H1 (cell line): ENCODE data around the gene TC2N. TPM values are rescaled to one million over a fixed set of nuclear protein-coding genes. Genes with fewer than 3 reads are reported as not detected.

Experiments
- CTCF ChIA-PET: fragments of 300-600 bp; sonication (Branson Sonifier 250); formaldehyde crosslinking; loops from one replicate; lab custom pipeline; 2021; ENCODE audit not compliant: partially characterized antibody; lab: Charles Lee
- POLR2A ChIA-PET: fragments of 300-600 bp; sonication (Branson Sonifier 250); formaldehyde crosslinking; loops from one replicate; lab custom pipeline; 2021; ENCODE audit warnings: inconsistent platforms; ENCODE audit not compliant: partially characterized antibody; lab: Charles Lee
- DNase-seq, 2 experiments: peaks; one replicate each; pipeline versions ENCODE4 v3.0.0 to v3.0.0-alpha.2; 2010 to 2022; ENCODE audit warnings: low spot score in 2 of 2, low read depth in 1 of 2, mixed read lengths in 1 of 2
- FAIRE-seq: peaks from 2 replicates; lab custom pipeline; 2011; peaks lifted over from hg19 to GRCh38; lab: Jason Lieb, UNC
- H2AFZ ChIP-seq: 2 replicates; pipeline ENCODE4 v1.8.1; 2012; ENCODE audit warnings: low read length, inconsistent platforms
- H2AK5ac ChIP-seq: 2 replicates; pipeline ENCODE4 v1.6.1; 2013; ENCODE audit warnings: low read depth, low read length
- H2BK120ac ChIP-seq: replicated peaks from 2 replicates; pipeline ENCODE3; 2013; ENCODE audit warnings: low read depth, low read length, inconsistent platforms
- H2BK12ac ChIP-seq: 2 replicates; pipeline ENCODE4 v1.6.1; 2013; ENCODE audit warnings: low read depth, low read length
- H2BK15ac ChIP-seq: 2 replicates; pipeline ENCODE4 v1.6.1; 2013; ENCODE audit warnings: low read length
- H2BK20ac ChIP-seq: 2 replicates; pipeline ENCODE4 v1.6.1; 2013; ENCODE audit warnings: low read length
- H2BK5ac ChIP-seq: 2 replicates; pipeline ENCODE4 v1.6.1; 2013; ENCODE audit warnings: low read depth, low read length
- H3K14ac ChIP-seq: 2 replicates; pipeline ENCODE4 v1.6.1; 2013; ENCODE audit warnings: inconsistent platforms; ENCODE audit not compliant: insufficient read length
- H3K18ac ChIP-seq: 2 replicates; pipeline ENCODE4 v1.6.1; 2013; ENCODE audit warnings: low read length; ENCODE audit errors: extremely low read depth
- H3K23ac ChIP-seq: 2 replicates; pipeline ENCODE4 v1.6.1; 2013; ENCODE audit warnings: inconsistent platforms; ENCODE audit not compliant: insufficient read length
- H3K23me2 ChIP-seq: 2 replicates; pipeline ENCODE4 v1.6.1; 2013; ENCODE audit warnings: low read depth, low read length
- H3K27ac ChIP-seq: 2 replicates; pipeline ENCODE4 v1.6.1; 2011; ENCODE audit warnings: low read depth, low read length, inconsistent platforms
- H3K27me3 ChIP-seq, 4 experiments: replicated peaks in 1 of 4; 1 replicate in 1 of 4; 2 replicates in 3 of 4; pipeline versions ENCODE4 v1.6.1 to v1.8.1; 2011 to 2013; ENCODE audit warnings: low read length in 3 of 4, mild to moderate bottlenecking in 3 of 4, inconsistent platforms in 2 of 4, mixed read lengths in 2 of 4, moderate library complexity in 1 of 4; ENCODE audit not compliant: control insufficient read depth in 3 of 4, insufficient read depth in 3 of 4; ENCODE audit errors: extremely low read depth in 1 of 4
- H3K36me3 ChIP-seq, 4 experiments: 2 replicates each; pipeline versions ENCODE4 v1.6.1 to v1.8.1; 2011 to 2013; ENCODE audit warnings: mild to moderate bottlenecking in 4 of 4, low read length in 3 of 4, moderate library complexity in 2 of 4, control low read depth in 1 of 4, inconsistent platforms in 1 of 4; ENCODE audit not compliant: insufficient read depth in 4 of 4, control insufficient read depth in 2 of 4
- H3K4ac ChIP-seq: replicated peaks from 2 replicates; pipeline ENCODE3; 2013; ENCODE audit warnings: low read length, low read depth, mixed read lengths, inconsistent platforms; ENCODE audit not compliant: insufficient read length
- H3K4me1 ChIP-seq, 4 experiments: replicated peaks in 1 of 4; 1 replicate in 1 of 4; 2 replicates in 3 of 4; pipeline versions ENCODE4 v1.6.1 to v1.8.1; 2011 to 2013; ENCODE audit warnings: low read length in 3 of 4, inconsistent platforms in 2 of 4, mixed read lengths in 1 of 4; ENCODE audit not compliant: insufficient read depth in 4 of 4, control insufficient read depth in 3 of 4
- H3K4me2 ChIP-seq, 2 experiments: 2 replicates each; pipeline versions ENCODE4 v1.6.1 to v1.8.1; 2011 to 2013; ENCODE audit warnings: low read depth in 2 of 2, low read length in 2 of 2, control low read depth in 1 of 2, inconsistent platforms in 1 of 2, mild to moderate bottlenecking in 1 of 2; ENCODE audit not compliant: insufficient read depth in 1 of 2
- H3K4me3 ChIP-seq, 4 experiments: fragments of 200-600, 300-600 bp in 1 of 4; sonication (generic), shearing (Covaris generic), sonication (Bioruptor Twin) in 1 of 4; 2 replicates each; pipeline versions ENCODE4 v1.5.1 to v1.8.1; 2011 to 2016; ENCODE audit warnings: low read length in 4 of 4, low read depth in 3 of 4, control low read depth in 2 of 4, inconsistent platforms in 2 of 4, mild to moderate bottlenecking in 2 of 4, mixed read lengths in 1 of 4, moderate library complexity in 1 of 4; ENCODE audit not compliant: insufficient read depth in 2 of 4; ENCODE audit errors: extremely low read depth in 1 of 4
- H3K56ac ChIP-seq: replicated peaks from 2 replicates; pipeline ENCODE3; 2013; ENCODE audit warnings: low read depth, mild to moderate bottlenecking, mixed read lengths, low read length, inconsistent platforms; ENCODE audit not compliant: insufficient read length
- H3K79me1 ChIP-seq: 2 replicates; pipeline ENCODE4 v1.6.1; 2013; ENCODE audit warnings: low read depth, low read length, control low read depth
- H3K79me2 ChIP-seq, 2 experiments: 2 replicates each; pipeline versions ENCODE4 v1.6.1 to v1.8.1; 2012 to 2013; ENCODE audit warnings: low read length in 2 of 2, mild to moderate bottlenecking in 2 of 2, inconsistent platforms in 1 of 2; ENCODE audit not compliant: insufficient read depth in 2 of 2, control insufficient read depth in 1 of 2
- H3K9ac ChIP-seq, 4 experiments: replicated peaks in 1 of 4; 1 replicate in 1 of 4; 2 replicates in 3 of 4; pipeline versions ENCODE4 v1.6.1 to v1.8.1; 2011 to 2013; ENCODE audit warnings: low read depth in 3 of 4, low read length in 3 of 4, control low read depth in 2 of 4, mild to moderate bottlenecking in 2 of 4, moderate library complexity in 2 of 4, inconsistent platforms in 1 of 4; ENCODE audit errors: extremely low read depth in 1 of 4
- H3K9me3 ChIP-seq, 2 experiments: 2 replicates each; pipeline versions ENCODE4 v1.6.1 to v1.8.1; 2012 to 2013; ENCODE audit warnings: mild to moderate bottlenecking in 2 of 2, moderate library complexity in 2 of 2, control low read depth in 1 of 2, inconsistent platforms in 1 of 2, low read depth in 1 of 2, low read length in 1 of 2, mixed read lengths in 1 of 2; ENCODE audit not compliant: insufficient read depth in 2 of 2
- H4K20me1 ChIP-seq, 2 experiments: replicated peaks in 1 of 2; 2 replicates each; pipeline versions ENCODE3 to v1.8.1; 2011 to 2013; ENCODE audit warnings: inconsistent platforms in 2 of 2, low read length in 2 of 2, mild to moderate bottlenecking in 1 of 2; ENCODE audit not compliant: insufficient read depth in 2 of 2, control insufficient read depth in 1 of 2
- H4K5ac ChIP-seq: 2 replicates; pipeline ENCODE4 v1.6.1; 2013; ENCODE audit warnings: low read length, low read depth, mixed read lengths, inconsistent platforms; ENCODE audit not compliant: insufficient read length
- H4K8ac ChIP-seq: 2 replicates; pipeline ENCODE4 v1.8.0; 2013; ENCODE audit warnings: mild to moderate bottlenecking, moderate library complexity, low read length, inconsistent platforms; ENCODE audit not compliant: insufficient read depth; ENCODE audit errors: extremely low read depth
- H4K91ac ChIP-seq: replicated peaks from 2 replicates; pipeline ENCODE3; 2013; ENCODE audit warnings: low read length, mixed read lengths, inconsistent platforms; ENCODE audit not compliant: insufficient read length
- CBX5 ChIP-seq: fragments of 300-800, 300-1000 bp; sonication (generic); IDR thresholded peaks from 2 replicates; pipeline ENCODE4 v1.7.1; 2016; ENCODE audit warnings: antibody characterized with exemption, low read length, low read depth
- CTCF ChIP-seq, 3 experiments: IDR thresholded peaks; 1 replicate in 2 of 3; 2 replicates in 1 of 3; pipeline versions ENCODE4 v1.5.1 to v1.6.1; 2011; ENCODE audit warnings: low read length in 3 of 3, mild to moderate bottlenecking in 3 of 3, inconsistent platforms in 2 of 3, low read depth in 1 of 3, moderate library complexity in 1 of 3; ENCODE audit not compliant: insufficient read depth in 1 of 3; ENCODE audit errors: control extremely low read depth in 1 of 3
- RAD21 ChIP-seq, 2 experiments: IDR thresholded peaks in 1 of 2; conservative IDR thresholded peaks in 1 of 2; 2 replicates each; pipeline ENCODE4 v1.6.1; 2011; ENCODE audit warnings: low read depth in 2 of 2, low read length in 2 of 2, improper control_type of control experiment in 1 of 2, inconsistent platforms in 1 of 2, mild to moderate bottlenecking in 1 of 2, moderate library complexity in 1 of 2
- WGBS, 2 experiments: shearing (Covaris generic) in 1 of 2; methylation state at CpG; one replicate each; pipeline versions ENCODE4 v1.1.6 to v1.1.7; 2013 to 2015; ENCODE audit warnings: low lambda C conversion rate in 2 of 2, mixed read lengths in 2 of 2, inconsistent platforms in 1 of 2, low coverage in 1 of 2, missing lambda C conversion rate in 1 of 2; ENCODE audit not compliant: insufficient replicate concordance in 2 of 2, insufficient coverage in 1 of 2, insufficient read length in 1 of 2; ENCODE audit errors: extremely low coverage in 1 of 2, missing lambda C conversion rate in 1 of 2; 5-methylcytosine and 5-hydroxymethylcytosine counted together
- polyA plus RNA-seq, 7 experiments: library from polyadenylated mRNA; depleted of rRNA in 3 of 7; stranded (reverse) in 5 of 7; unstranded in 2 of 7; fragments of >200 nt in 5 of 7; fragments of 200-250 nt in 2 of 7; gene quantifications; 1 replicate in 5 of 7; 2 replicates in 1 of 7; 4 replicates in 1 of 7; pipeline versions ENCODE4 v1.2.1 to v1.2.3, GENCODE V29; 2011 to 2013; ENCODE audit warnings: missing spikeins in 2 of 7, mixed read lengths in 2 of 7
- total RNA-seq: library from RNA; stranded (reverse); fragmentation: NEBNext Ultra II Directional; extraction: Animal tissue kit (Norgen Biotek cat#: 25700); gene quantifications from 2 replicates; pipeline ENCODE4 v1.2.1, GENCODE V29; 2021

Gene TC2N
- total and polyA plus RNA-seq, 2 of the 8 experiments (the other 6 are each of a cell fraction or from before 2014, with no cell fraction given), result 9.7 to 36.2 TPM

- WGBS, 2 experiments, result 63% methylated on average over 2 of the region's 2 CpGs; no CpG with 5 or more reads in 1 of the 2 experiments
- H2AFZ ChIP-seq, result no peak overlapping the region
- no peak overlapping the region for H2BK20ac ChIP-seq
- peaks cover 0 to 5% (median 3%) of the 10 kb centered on the region in 4 experiments; a peak in 3 of 7 replicates for H3K4me1 ChIP-seq
- no peak overlapping the region for H3K23ac ChIP-seq
- no peak overlapping the region for H3K56ac ChIP-seq
- no peak for TF ChIP-seq CBX5
- peak in 1 of 3 experiments; percentile 32; a peak in 2 of 4 replicates for TF ChIP-seq CTCF (IDR thresholded peaks at IDR 0.05; ENCODE audit: control extremely low read depth in 1 of 3, insufficient read depth in 1 of 3, low read depth in 1 of 3, low read length in 3 of 3)
- peak; percentile 28 to 45; a peak in 3 of 4 replicates for TF ChIP-seq RAD21 (IDR thresholded peaks at IDR 0.05 in 1 of 2, conservative IDR thresholded peaks at IDR 0.05 in 1 of 2; ENCODE audit: low read depth in 2 of 2, low read length in 2 of 2)
- no peak overlapping the region for H2BK15ac ChIP-seq
- DNase-seq, result no peak
- no peak overlapping the region for H3K27ac ChIP-seq
- ChIA-PET CTCF (interaction anchor here (1.9 kb wide), 1 partner anchor 33 kb away, joined by 4 read pairs; no protein-coding TSS in a partner anchor), POLR2A (no interaction called here)
- H4K91ac ChIP-seq, result no peak overlapping the region
- FAIRE-seq, result peak; percentile 7
- H4K5ac ChIP-seq, result no peak overlapping the region
- no peaks in the 10 kb centered on the region for H4K20me1 ChIP-seq
- peaks cover 2% of the 10 kb centered on the region; the same call in 1 of the 2 replicates for H3K23me2 ChIP-seq
- no peak overlapping the region for H3K4ac ChIP-seq
- no peaks in the 10 kb centered on the region for H3K9me3 ChIP-seq
- H2BK120ac ChIP-seq, result no peak overlapping the region
- no peak overlapping the region for H2BK5ac ChIP-seq
- no peaks in the 10 kb centered on the region for H3K36me3 ChIP-seq
- H3K18ac ChIP-seq, result no peak overlapping the region
- H2AK5ac ChIP-seq, result no peak overlapping the region
- peak overlapping the region in 1 of 4 experiments; percentile 91; a peak in 1 of 8 replicates for H3K4me3 ChIP-seq
- H3K4me2 ChIP-seq, result peak overlapping the region in 1 of 2 experiments; percentile 67; a peak in 1 of 4 replicates
- H3K14ac ChIP-seq, result no peak overlapping the region
- no peak overlapping the region for H3K9ac ChIP-seq
- no peak overlapping the region for H4K8ac ChIP-seq
- peaks cover 0 to 49% of the 10 kb centered on the region in 2 experiments; a peak in 2 of 4 replicates for H3K79me2 ChIP-seq
- no peak overlapping the region for H2BK12ac ChIP-seq
- H3K27me3 ChIP-seq, result no peaks in the 10 kb centered on the region
- H3K79me1 ChIP-seq, result no peaks in the 10 kb centered on the region
Measured at GRCh38 chr14:91834571-91834970, 32.8 kb downstream of the TC2N start.
